GM18526 (cell line): ENCODE measurements around the gene ENOX1.

Source experiments
- POLR2A ChIP-seq: IDR thresholded peaks from 3 replicates; pipeline ENCODE4 v1.6.1; 2011; ENCODE audit not compliant: insufficient read length; ENCODE audit errors: extremely low read depth

ENOX1 gene

DNA sequence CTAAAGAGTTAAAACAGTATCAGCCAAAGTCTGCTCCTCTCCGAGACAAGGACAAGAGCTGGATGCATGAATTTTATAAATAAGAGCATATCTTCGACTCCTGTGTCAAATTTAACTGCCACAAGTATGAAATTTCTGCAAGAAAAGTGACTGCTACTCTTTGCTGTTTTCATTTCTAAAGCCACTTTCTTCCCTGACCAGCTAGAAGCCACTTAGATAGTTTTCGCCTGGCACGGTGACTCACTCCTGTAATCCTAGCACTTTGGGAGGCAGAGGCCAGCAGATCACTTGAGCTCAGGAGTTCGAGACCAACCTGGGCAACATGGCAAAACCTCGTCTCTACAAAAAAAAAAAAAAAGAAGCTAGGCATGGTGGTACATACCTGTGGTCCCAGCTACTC, 61.3 kb downstream of the ENOX1 start:
- no peak for TF ChIP-seq POLR2A

DNA sequence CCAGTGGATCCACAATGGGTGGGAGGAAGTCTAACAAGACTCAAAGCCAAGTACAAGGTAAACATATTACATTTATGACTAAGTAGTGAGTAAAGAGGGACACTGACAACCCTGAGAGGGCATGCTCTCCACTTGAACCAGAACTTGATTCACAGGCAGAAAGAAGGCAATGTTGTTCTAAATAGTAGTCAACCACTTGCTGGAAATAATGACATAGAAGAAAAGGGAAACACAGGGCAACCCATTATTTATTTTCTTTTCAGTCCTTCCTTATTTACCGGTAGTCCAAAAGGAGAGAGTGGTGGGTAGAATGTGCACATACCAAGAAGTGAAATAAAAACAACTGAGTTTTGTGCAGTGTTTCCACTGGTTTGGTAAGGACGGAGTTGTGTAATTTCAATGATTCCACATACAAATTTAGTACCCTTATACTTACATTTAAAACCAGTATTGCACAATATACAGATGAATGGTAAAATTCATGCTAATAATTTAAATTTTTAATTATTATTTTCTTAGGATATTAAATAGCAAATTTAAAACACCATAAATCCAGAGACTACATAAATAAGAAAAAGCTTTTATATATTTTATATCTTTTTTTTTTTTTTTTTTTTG, 65.9 kb downstream of the ENOX1 start:
- TF ChIP-seq POLR2A, result no peak

DNA sequence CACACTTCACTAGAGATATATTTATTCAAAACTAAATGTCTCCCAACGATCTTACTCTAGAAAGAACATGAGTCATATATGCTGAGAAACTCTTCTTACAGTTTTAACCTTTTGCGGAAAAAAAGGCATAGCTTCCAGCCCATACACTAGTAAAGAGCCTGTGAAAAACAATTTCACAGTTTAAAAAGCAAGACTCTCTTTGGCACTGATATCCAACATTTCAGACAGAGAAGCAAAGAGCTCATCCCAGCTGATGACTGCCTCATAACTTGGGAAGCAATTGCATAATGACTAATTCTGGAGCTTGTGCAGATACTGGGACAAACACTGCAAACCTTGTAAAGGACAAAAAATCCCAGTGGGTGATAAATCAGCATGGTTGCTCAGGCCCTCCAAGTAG, 88.0 kb downstream of the ENOX1 start:
- TF ChIP-seq POLR2A, result no peak

DNA sequence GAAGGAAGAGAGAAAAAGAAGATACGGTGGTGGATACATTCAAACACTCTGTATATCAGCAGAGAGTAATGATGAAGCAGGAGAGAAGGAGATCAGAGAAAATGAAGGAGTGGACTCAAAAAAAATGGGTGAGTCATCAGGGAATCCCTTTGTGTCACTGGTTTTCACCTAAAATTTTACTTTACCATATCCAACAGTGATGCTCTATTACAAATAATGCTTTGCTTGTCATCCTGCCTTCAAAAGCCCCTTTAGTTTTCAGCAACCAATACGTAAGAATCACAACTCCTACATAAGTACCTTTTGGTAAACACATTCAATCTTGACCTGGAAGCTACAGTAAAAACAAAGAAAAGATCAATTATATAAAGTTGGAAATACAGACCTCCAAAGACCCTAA, 88.8 kb downstream of the ENOX1 start:
- no peak for TF ChIP-seq POLR2A

DNA sequence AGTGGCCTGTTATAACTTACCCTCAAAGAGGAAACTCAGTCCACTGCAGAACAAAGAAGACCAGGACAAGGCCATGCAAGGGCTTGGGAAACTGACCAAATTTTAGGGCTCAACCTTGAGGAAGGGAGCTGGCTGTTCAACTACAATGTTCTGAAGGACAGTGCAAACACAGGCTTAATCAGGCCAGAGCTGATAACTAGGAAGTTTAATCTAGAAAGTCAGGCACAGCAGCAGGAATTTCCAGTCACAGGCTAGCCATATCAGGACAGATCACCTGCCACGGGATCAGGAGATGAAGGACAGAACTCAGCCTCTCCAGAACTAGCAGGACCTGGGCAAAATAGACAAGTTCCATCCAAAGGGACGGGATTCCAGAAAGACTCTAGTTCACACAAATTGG, 89.4 kb downstream of the ENOX1 start:
- TF ChIP-seq POLR2A, result no peak

DNA sequence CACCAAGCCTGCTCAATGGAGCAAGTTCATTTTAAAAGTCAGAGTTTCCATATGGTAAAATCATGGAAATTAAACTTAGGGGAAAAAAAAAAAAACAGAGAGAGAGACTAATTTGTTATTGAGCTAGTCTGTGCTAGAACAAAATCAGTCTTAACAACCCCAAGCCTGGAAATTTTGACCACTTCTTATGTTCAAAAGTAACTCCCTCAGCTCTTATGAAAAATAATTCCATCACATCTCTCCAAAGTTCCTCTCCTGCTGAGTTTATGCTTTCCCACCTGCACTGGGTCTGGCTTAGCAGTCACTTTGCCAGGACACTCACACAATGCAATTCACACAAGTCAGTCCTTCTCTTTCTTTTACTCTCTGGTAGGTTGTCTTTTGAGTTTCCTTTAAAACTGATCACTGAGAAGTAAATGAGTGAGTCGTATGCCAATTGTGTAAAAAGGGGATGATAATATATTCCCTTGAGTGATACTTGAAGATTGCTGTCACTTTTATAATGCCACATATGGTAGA, 92.6 kb downstream of the ENOX1 start:
- TF ChIP-seq POLR2A, result no peak

DNA sequence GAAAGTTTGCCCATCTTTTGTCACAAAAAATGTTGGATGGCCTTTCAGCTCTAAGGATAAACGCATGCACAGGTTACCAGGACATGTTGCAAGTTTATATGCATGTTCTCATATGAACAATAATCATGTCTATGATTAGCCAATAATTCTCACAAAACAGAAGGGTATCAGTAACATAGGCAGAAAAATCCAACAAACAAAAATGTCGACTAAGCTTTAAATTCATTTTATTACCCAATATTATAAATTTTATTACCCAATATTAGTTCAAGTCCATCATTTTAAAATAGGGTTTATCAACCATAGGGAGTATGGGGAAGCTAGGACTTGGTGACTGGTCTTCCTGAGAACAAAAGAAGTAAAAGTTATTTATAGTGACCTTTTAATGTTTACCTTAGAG, 93.1 kb downstream of the ENOX1 start:
- no peak for TF ChIP-seq POLR2A

DNA sequence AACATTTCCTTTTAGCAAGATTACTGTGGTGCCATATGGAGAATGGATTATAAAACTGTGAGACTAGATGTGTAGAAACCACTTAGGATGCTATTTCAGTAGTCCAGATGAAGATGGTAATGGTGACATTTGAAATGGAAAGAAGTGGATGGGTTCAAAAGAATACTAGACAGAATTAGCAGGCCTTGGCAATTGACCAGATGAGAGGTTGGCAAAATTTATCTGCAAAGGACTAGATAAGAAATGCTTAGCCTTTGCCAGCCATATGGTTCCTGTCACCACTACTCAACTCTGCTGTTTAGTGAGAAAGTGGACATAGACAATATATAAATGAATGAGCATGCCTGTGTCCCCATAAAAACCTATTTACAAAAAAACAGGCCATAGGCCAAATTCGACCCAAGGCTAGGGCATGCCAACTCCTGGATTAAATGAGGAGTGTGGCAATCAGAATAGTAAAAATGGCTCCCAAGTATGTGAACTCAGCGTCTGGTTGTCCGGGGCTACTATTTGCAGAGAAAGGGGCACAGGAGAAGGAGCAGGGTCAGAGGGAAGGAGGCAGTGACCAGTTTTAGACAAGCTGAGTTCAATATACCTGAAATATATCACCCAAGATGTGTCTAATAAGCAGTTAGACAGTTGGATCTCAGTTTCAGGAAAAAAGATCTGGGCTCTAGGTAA, 98.4 kb downstream of the ENOX1 start:
- no peak for TF ChIP-seq POLR2A

DNA sequence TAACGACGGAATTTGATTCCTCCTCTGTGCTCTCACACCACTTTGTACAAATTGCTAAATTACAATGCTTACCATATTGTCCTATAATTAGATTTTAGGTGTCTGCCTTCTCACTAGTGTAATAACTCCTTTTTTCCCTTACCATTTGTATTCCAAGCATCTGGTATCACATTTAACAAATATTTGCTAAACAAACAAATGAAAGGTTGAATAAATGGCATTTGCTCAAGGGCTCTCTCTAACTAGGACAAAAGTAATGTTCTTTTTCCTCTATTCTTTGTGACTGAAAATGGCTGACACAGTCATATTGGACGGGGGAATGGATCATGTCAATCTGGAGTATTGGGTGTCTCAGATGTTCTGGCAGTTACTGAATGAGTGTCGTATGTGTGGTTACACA, 99.7 kb downstream of the ENOX1 start:
- no peak for TF ChIP-seq POLR2A

DNA sequence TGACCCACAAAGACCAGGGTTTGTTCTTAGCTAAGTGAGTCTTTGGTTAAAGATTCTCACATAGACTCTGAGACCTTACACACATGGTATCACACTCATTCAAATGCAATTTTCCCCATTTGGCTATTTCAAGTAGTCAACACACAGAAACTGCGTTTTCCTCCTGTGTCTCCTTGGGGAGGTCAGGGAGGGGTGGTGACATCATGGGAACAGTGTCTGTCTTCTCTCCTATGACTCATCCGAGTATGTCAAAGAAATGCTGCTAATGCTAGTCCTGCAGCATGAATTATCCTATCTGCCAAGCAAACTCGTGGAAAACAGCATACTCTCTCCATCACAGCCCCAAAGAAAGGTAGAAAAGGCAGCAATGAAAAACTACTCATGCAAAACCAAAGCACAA, 100.2 kb downstream of the ENOX1 start:
- TF ChIP-seq POLR2A, result no peak

DNA sequence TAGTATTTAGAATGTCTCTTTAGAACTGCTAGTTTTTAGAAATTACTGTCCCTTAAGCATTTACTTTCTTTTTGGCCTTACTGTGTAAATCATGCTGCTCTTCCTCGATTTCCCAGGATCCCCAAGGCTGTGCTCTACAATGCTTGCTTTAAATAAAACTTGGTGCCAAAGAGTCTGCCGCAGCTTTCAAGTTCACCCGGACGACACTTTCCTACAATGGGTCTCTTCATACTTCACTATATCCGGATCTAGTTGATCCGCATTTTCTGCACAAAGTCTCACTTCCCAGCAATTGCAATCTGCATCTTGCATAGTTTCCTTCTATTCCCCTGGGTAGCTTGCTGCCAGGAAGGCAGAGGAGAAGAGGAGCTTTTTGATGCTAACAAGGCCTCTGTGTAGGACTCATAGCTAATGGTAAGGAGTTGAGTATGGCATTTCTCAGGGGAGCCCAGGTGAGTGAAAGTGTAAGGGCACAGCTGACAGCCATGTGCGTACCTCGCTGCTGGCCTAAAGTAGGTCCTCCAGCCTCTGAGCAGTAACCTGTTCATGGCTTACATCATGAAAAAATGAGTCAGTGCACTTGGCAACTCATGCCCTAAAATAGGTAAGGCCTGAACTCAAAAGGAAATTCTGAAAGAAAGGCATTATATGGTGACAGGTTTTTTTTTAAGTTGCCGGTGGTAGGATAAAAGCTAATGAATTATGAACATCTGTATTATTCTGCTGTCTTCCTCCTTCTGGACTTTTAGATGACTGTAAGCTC, 101.6 kb downstream of the ENOX1 start:
- no peak for TF ChIP-seq POLR2A

DNA sequence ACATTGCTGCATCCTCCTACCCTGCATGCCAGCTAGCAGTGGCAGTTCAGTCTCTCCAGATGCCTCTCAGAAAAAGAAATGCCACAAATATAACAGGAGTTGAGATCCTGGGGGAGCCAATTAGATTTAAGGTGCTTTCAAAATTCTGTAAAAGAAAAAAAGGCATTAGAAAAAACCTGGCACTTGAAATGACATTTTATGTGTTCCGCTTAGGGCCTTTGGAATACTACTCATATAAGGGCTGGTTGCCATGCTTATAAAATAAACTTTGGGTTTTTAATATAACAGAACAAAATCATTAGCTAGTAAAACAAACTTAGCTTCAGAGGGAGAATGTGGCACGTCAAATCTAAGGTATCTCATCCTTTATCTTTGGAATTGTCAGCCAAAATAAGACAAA, 104.1 kb downstream of the ENOX1 start:
- no peak for TF ChIP-seq POLR2A

DNA sequence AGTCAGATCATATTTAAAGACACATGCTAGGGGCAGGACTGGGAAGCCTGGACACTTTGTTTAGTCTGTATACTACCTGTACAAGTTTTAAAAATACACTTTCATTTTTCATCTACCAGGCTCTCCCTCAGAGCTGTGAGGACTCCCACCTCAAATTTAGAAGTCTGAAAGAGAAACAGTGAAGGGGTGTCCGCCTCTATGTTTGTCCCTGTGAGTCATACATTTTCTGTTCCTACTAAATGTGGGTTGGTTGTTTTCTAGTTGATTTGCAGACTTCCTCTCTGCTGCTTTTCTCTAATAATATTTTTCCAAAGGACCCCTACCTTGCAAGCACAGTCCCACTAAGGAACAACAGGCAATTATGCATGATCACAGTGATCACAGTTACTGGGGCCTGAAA, 110.5 kb downstream of the ENOX1 start:
- TF ChIP-seq POLR2A, result no peak

DNA sequence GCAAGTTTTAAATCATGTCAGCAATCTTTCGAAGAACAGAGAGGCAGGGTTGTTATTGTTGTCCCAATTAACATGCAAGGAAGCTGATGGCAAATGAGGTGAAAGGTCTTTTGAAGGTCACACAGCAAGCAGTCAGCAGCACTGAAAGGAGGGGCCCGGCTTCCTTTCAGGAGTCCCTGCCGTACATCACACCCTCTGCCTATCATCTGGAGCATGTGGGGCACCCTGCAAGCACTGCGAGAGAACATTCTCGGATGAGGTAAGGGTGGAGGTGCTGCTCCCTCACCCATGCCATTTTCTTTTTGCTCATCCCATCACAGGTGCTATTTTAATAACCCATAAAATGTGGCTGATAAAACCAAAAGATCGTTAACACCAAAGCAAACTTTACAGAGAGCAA, 111.2 kb downstream of the ENOX1 start:
- TF ChIP-seq POLR2A, result no peak

DNA sequence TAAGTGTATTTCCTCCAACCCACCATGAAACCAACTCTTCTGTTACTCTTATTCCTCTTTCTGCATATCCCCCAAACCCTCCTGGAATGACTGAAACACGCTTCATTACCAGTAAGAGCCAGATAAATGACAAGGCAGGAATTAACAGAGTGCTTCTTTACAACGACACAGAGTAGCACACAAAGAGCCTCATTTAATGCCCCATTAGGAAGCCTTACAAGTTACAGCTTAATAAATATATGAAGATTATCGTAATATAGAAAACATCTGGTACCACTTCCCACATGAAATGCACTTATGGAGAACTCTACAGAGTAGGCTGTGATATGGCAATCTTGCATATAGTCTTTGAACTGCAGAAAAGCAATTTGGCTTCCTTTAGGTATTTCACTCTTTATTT, 116.8 kb downstream of the ENOX1 start:
- no peak for TF ChIP-seq POLR2A

DNA sequence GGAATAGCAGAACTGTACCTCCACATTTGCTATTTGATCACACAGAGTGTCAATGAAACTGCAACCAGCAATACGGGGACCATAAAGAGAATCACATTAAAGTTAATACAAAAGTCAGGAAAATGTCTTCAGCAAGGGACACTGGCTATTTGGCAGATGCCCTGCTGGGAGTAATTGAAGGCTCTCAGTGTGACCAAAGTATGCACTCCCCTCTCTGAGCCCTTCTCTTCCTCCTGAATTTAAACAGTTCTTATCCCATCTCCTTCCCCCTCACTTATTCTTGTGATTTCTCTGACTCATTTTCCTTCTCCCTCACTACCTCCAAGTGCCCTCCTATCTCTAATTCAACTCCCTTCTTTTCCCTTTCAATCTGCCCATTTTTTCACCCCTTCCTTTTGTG, 117.7 kb downstream of the ENOX1 start:
- TF ChIP-seq POLR2A, result no peak
